Mesothelial cell of epicardium (in vitro differentiated cells): Measurements from ENCODE around the gene FAAP24. TPM values are rescaled to one million over a fixed set of nuclear protein-coding genes. Genes with fewer than 3 reads are reported as not detected.
"Not testable (repeated sequence)": the region's sequence is repeated elsewhere in the genome, so short reads cannot be mapped to it uniquely, and the experiment has no call there.

Experiments used
- DNase-seq, 2 experiments: peaks; one replicate each; pipeline ENCODE4 v3.0.0; 2021; ENCODE audit warnings: low spot score in 2 of 2; ENCODE audit not compliant: unreplicated experiment in 2 of 2
- H3K27ac Mint-ChIP-seq: 2 replicates; pipeline ENCODE4 v1.8.0; 2021; ENCODE audit warnings: mixed read lengths
- H3K27me3 Mint-ChIP-seq: 2 replicates; pipeline ENCODE4 v1.8.0; 2021; ENCODE audit warnings: low read depth, mixed read lengths
- H3K36me3 Mint-ChIP-seq: 2 replicates; pipeline ENCODE4 v1.8.0; 2021; ENCODE audit warnings: mixed read lengths
- H3K4me1 Mint-ChIP-seq: 2 replicates; pipeline ENCODE4 v1.8.0; 2021; ENCODE audit warnings: mixed read lengths
- H3K4me3 Mint-ChIP-seq: 2 replicates; pipeline ENCODE4 v1.8.0; 2021; ENCODE audit warnings: mild to moderate bottlenecking, moderate library complexity, mixed read lengths
- H3K9me3 Mint-ChIP-seq: 2 replicates; pipeline ENCODE4 v1.8.0; 2021; ENCODE audit warnings: mixed read lengths
- CTCF ChIP-seq: fragments of 200-600 bp; sonication (generic); IDR thresholded peaks from one replicate; pipeline ENCODE4 v1.5.0; 2021; ENCODE audit warnings: antibody characterized with exemption; ENCODE audit not compliant: unreplicated experiment
- total RNA-seq: library from RNA; stranded (reverse); gene quantifications from 3 replicates; pipeline ENCODE4 v1.2.1, GENCODE V29; 2021

The FAAP24 gene
- total RNA-seq, 1 donor from 2014 or later, result 4.3 TPM

GRCh38 chr19:32935629-32936028 is 36.4 kb upstream of the FAAP24 start:
- H3K4me3 Mint-ChIP-seq, result no peak overlapping the region
- H3K36me3 Mint-ChIP-seq, result peaks cover 34% of the 10 kb centered on the region
- no peak for TF ChIP-seq CTCF
- no peak for DNase-seq
- no peaks in the 10 kb centered on the region for H3K9me3 Mint-ChIP-seq
- H3K4me1 Mint-ChIP-seq, result no peaks in the 10 kb centered on the region
- no peaks in the 10 kb centered on the region for H3K27me3 Mint-ChIP-seq
- H3K27ac Mint-ChIP-seq, result no peak overlapping the region

- no peak overlapping the region for H3K4me3 Mint-ChIP-seq
- no peaks in the 10 kb centered on the region for H3K4me1 Mint-ChIP-seq
- no peaks in the 10 kb centered on the region for H3K9me3 Mint-ChIP-seq
- no peaks in the 10 kb centered on the region for H3K27me3 Mint-ChIP-seq
- peaks cover 32% of the 10 kb centered on the region for H3K36me3 Mint-ChIP-seq
- DNase-seq, result no peak
- no peak for TF ChIP-seq CTCF
- H3K27ac Mint-ChIP-seq, result no peak overlapping the region
These were observed 36.0 kb upstream of the FAAP24 start for GRCh38 chr19:32936065-32936464.

- H3K27ac Mint-ChIP-seq, H3K4me1 Mint-ChIP-seq, H3K27me3 Mint-ChIP-seq, H3K4me3 Mint-ChIP-seq, H3K9me3 Mint-ChIP-seq, DNase-seq: not testable (repeated sequence)
- peaks cover 43% of the 10 kb centered on the region for H3K36me3 Mint-ChIP-seq
These were observed 30.8 kb upstream of the FAAP24 start for GRCh38 chr19:32941273-32941672.

- Mint-ChIP-seq H3K27ac (no peak overlapping the region), H3K4me3 (no peak overlapping the region)
These were observed 26.8 kb upstream of the FAAP24 start for GRCh38 chr19:32945260-32945659.

GRCh38 chr19:32966750-32967149 is 5.3 kb upstream of the FAAP24 start:
- Mint-ChIP-seq H3K27me3 (no peaks in the 10 kb centered on the region), H3K4me1 (peaks cover 6% of the 10 kb centered on the region), H3K27ac (no peak overlapping the region), H3K4me3 (no peak overlapping the region), H3K36me3 (peaks cover 23% of the 10 kb centered on the region), H3K9me3 (no peaks in the 10 kb centered on the region)
- DNase-seq, result no peak
- TF ChIP-seq CTCF, result no peak

More at GRCh38 chr19:32945260-32945659, 26.8 kb upstream of the FAAP24 start:
- Mint-ChIP-seq H3K4me1 (no peaks in the 10 kb centered on the region), H3K36me3 (peaks cover 56% of the 10 kb centered on the region), H3K27me3 (no peaks in the 10 kb centered on the region), H3K9me3 (no peaks in the 10 kb centered on the region)
- no peak for TF ChIP-seq CTCF
- DNase-seq, result no peak

GRCh38 chr19:32969549-32969948 is 2.5 kb upstream of the FAAP24 start:
- H3K4me3 Mint-ChIP-seq, result peak overlapping the region; percentile 52
- no peaks in the 10 kb centered on the region for H3K27me3 Mint-ChIP-seq
- H3K27ac Mint-ChIP-seq, result no peak overlapping the region
- peaks cover 13% of the 10 kb centered on the region for H3K4me1 Mint-ChIP-seq
- no peak for DNase-seq
- peaks cover 7% of the 10 kb centered on the region for H3K36me3 Mint-ChIP-seq
- no peak for TF ChIP-seq CTCF
- no peaks in the 10 kb centered on the region for H3K9me3 Mint-ChIP-seq
